ENCODE results near the gene ADCK2. TPM values are rescaled to one million over a fixed set of nuclear protein-coding genes. Genes with fewer than 3 reads are reported as not detected.

ADCK2 gene
- total RNA-seq, 1 donor from 2014 or later, result 40.9 TPM

DNA sequence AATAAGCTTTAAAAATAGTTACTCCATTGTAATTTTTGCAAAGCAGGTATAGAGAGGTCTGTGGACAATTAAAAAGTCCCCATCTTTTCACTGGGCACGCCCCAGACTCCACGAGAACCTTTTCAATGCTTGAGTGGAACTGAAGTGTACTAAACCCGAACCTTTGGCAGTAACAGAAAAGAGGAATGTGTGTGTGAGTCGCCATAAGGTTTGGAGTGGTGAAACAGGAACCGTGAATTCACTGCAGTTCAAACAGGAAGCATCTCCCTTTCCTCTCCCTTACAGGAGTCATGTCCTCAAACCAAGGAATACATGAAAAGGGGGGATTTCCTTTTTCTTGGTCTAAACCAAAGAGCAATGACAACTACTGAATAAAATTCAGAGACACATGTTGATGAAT lies 47.0 kb downstream of the ADCK2 start:
- no peaks in the 10 kb centered on the region for H3K36me3 ChIP-seq (ENCODE audit: control insufficient read depth, insufficient read depth, low read length)
- DNase-seq (ENCODE audit: low read depth), result no peak
- H3K27me3 ChIP-seq (ENCODE audit: control insufficient read depth, insufficient read depth, low read length), result no peaks in the 10 kb centered on the region
- TF ChIP-seq, protein P1, sequence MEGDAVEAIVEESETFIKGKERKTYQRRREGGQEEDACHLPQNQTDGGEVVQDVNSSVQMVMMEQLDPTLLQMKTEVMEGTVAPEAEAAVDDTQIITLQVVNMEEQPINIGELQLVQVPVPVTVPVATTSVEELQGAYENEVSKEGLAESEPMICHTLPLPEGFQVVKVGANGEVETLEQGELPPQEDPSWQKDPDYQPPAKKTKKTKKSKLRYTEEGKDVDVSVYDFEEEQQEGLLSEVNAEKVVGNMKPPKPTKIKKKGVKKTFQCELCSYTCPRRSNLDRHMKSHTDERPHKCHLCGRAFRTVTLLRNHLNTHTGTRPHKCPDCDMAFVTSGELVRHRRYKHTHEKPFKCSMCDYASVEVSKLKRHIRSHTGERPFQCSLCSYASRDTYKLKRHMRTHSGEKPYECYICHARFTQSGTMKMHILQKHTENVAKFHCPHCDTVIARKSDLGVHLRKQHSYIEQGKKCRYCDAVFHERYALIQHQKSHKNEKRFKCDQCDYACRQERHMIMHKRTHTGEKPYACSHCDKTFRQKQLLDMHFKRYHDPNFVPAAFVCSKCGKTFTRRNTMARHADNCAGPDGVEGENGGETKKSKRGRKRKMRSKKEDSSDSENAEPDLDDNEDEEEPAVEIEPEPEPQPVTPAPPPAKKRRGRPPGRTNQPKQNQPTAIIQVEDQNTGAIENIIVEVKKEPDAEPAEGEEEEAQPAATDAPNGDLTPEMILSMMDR (IDR thresholded peaks at IDR 0.05; ENCODE audit: insufficient read depth, low read length, poor library complexity, severe bottlenecking), result no peak
- H3K4me3 ChIP-seq (ENCODE audit: low read depth, low read length), result no peak overlapping the region

- H3K4me3 ChIP-seq (ENCODE audit: low read depth, low read length), result no peak overlapping the region
- peak; percentile 41 for DNase-seq (ENCODE audit: low read depth)
- TF ChIP-seq, protein P1 (IDR thresholded peaks at IDR 0.05; ENCODE audit: insufficient read depth, low read length, poor library complexity, severe bottlenecking), result no peak
These were observed 49.5 kb downstream of the ADCK2 start for GRCh38 chr7:140722254-140722653.

DNA sequence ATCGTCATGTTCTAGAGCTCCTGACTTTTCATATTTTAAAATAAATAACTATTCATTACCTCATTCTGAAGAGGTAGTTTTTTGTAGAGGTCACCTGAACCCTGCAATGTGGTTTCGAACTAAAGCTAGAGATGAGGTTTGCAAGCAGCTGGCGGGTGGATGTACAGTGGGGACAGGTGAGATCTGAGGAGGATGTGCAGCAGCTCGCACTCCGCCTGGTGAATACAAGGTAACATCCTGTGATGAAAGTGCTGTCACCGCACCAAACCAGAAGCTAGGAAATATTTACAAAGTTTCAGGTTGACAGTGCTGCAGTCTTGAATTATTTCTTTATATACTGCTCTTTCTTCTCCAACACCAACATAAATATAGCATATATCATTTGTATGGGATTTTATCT lies 50.3 kb downstream of the ADCK2 start:
- no peak for DNase-seq (ENCODE audit: low read depth)

More at GRCh38 chr7:140722254-140722653, 49.5 kb downstream of the ADCK2 start:
- H3K36me3 ChIP-seq (ENCODE audit: control insufficient read depth, insufficient read depth, low read length), result no peaks in the 10 kb centered on the region
- no peaks in the 10 kb centered on the region for H3K27me3 ChIP-seq (ENCODE audit: control insufficient read depth, insufficient read depth, low read length)

GRCh38 chr7:140723574-140723973 lies 50.8 kb downstream of the ADCK2 start:
- DNase-seq (ENCODE audit: low read depth), result no peak
- Histone ChIP-seq H3K36me3 (ENCODE audit: control insufficient read depth, insufficient read depth, low read length) (no peaks in the 10 kb centered on the region), H3K27me3 (ENCODE audit: control insufficient read depth, insufficient read depth, low read length) (no peaks in the 10 kb centered on the region), H3K4me3 (ENCODE audit: low read depth, low read length) (no peak overlapping the region)
- TF ChIP-seq, protein P1 (IDR thresholded peaks at IDR 0.05; ENCODE audit: insufficient read depth, low read length, poor library complexity, severe bottlenecking), result no peak

More for the DNA sequence above, 50.3 kb downstream of the ADCK2 start:
- H3K27me3 ChIP-seq (ENCODE audit: control insufficient read depth, insufficient read depth, low read length), result no peaks in the 10 kb centered on the region
- no peaks in the 10 kb centered on the region for H3K36me3 ChIP-seq (ENCODE audit: control insufficient read depth, insufficient read depth, low read length)
- no peak overlapping the region for H3K4me3 ChIP-seq (ENCODE audit: low read depth, low read length)
- TF ChIP-seq, protein P1 (IDR thresholded peaks at IDR 0.05; ENCODE audit: insufficient read depth, low read length, poor library complexity, severe bottlenecking), result no peak

GRCh38 chr7:140724706-140725105 lies 52.0 kb downstream of the ADCK2 start:
- Histone ChIP-seq H3K36me3 (ENCODE audit: control insufficient read depth, insufficient read depth, low read length) (no peaks in the 10 kb centered on the region), H3K4me3 (ENCODE audit: low read depth, low read length) (no peak overlapping the region), H3K27me3 (ENCODE audit: control insufficient read depth, insufficient read depth, low read length) (no peaks in the 10 kb centered on the region)
- TF ChIP-seq, protein P1 (IDR thresholded peaks at IDR 0.05; ENCODE audit: insufficient read depth, low read length, poor library complexity, severe bottlenecking), result no peak
- DNase-seq (ENCODE audit: low read depth), result no peak

DNA sequence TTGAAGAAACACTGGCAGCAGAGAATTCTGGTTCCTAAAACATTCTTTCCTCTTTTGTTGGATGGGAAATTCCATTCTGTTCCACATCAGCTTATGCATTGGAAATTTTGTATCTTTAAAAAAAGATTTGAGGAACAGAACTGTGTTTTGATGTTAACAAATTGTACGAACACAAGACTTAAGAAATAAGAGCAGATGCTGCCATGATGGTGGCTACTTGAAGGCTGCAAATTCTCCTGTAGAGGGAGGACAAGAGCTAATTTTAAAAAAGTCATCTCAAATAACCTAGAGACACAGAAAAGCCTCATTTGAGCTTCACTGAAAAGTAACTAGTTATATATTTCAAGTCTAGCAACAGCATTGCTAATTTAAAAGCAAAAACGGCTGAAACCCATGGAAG lies 53.5 kb downstream of the ADCK2 start:
- no peak for DNase-seq (ENCODE audit: low read depth)
- Histone ChIP-seq H3K27me3 (ENCODE audit: control insufficient read depth, insufficient read depth, low read length) (no peaks in the 10 kb centered on the region), H3K36me3 (ENCODE audit: control insufficient read depth, insufficient read depth, low read length) (no peaks in the 10 kb centered on the region), H3K4me3 (ENCODE audit: low read depth, low read length) (no peak overlapping the region)
- TF ChIP-seq, protein P1 (IDR thresholded peaks at IDR 0.05; ENCODE audit: insufficient read depth, low read length, poor library complexity, severe bottlenecking), result peak; percentile 37

All from kidney epithelial cell (primary cell).